ENCODE measurements around the gene ZYG11A.
"Not testable (repeated sequence)": the region's sequence is repeated elsewhere in the genome, so short reads cannot be mapped to it uniquely, and the experiment has no call there.

The ZYG11A gene

GRCh38 chr1:52842643-52843310, at the start of gene ZYG11A:
ZYG11A (plus strand) TSS chr1:52842760; CDS start chr1:52842884, 124 bp downstream.
- DNase-seq, result peak; percentile 68

GRCh38 chr1:52793717-52794116, 48.8 kb upstream of the ZYG11A start:
- not testable (repeated sequence) for DNase-seq

GRCh38 chr1:52795464-52795863, 47.1 kb upstream of the ZYG11A start:
- DNase-seq, result no peak

GRCh38 chr1:52798331-52798730, 44.2 kb upstream of the ZYG11A start:
- DNase-seq, result no peak

GRCh38 chr1:52801011-52801410, 41.5 kb upstream of the ZYG11A start:
- DNase-seq, result no peak

- not testable (repeated sequence) for DNase-seq
Measured at GRCh38 chr1:52804083-52804482, 38.5 kb upstream of the ZYG11A start.

- DNase-seq, result no peak
Measured at GRCh38 chr1:52814465-52814864, 28.1 kb upstream of the ZYG11A start.

GRCh38 chr1:52820830-52821229, 21.7 kb upstream of the ZYG11A start:
- not testable (repeated sequence) for DNase-seq

- DNase-seq, result no peak
Measured at GRCh38 chr1:52825868-52826267, 16.7 kb upstream of the ZYG11A start.

- no peak for DNase-seq
Measured at GRCh38 chr1:52834798-52835197, 7.8 kb upstream of the ZYG11A start.

- no peak for DNase-seq
Measured at GRCh38 chr1:52836035-52836434, 6.5 kb upstream of the ZYG11A start.

GRCh38 chr1:52839175-52839574, 3.4 kb upstream of the ZYG11A start:
- not testable (repeated sequence) for DNase-seq

GRCh38 chr1:52845119-52845518, 2.6 kb downstream of the ZYG11A start:
- DNase-seq, result not testable (repeated sequence)

GRCh38 chr1:52848423-52848822, 5.9 kb downstream of the ZYG11A start:
- no peak for DNase-seq

- no peak for DNase-seq
Measured at GRCh38 chr1:52850951-52851350, 8.4 kb downstream of the ZYG11A start.

GRCh38 chr1:52852854-52853253, 10.3 kb downstream of the ZYG11A start:
- DNase-seq, result no peak

- no peak for DNase-seq
Measured at GRCh38 chr1:52855584-52855983, 13.0 kb downstream of the ZYG11A start.

GRCh38 chr1:52856026-52856425, 13.5 kb downstream of the ZYG11A start:
- no peak for DNase-seq

- DNase-seq, result no peak
Measured at GRCh38 chr1:52857443-52857842, 14.9 kb downstream of the ZYG11A start.

- DNase-seq, result no peak
Measured at GRCh38 chr1:52862666-52863458, 20.3 kb downstream of the ZYG11A start.

GRCh38 chr1:52867087-52867863, 24.7 kb downstream of the ZYG11A start:
- no peak for DNase-seq

- DNase-seq, result not testable (repeated sequence)
Measured at GRCh38 chr1:52869727-52870126, 27.2 kb downstream of the ZYG11A start.

- no peak for DNase-seq
Measured at GRCh38 chr1:52876843-52877242, 34.3 kb downstream of the ZYG11A start.

GRCh38 chr1:52877554-52877953, 35.0 kb downstream of the ZYG11A start:
- DNase-seq, result no peak

All from activated CD4-positive, CD25-positive, alpha-beta regulatory T cell treated with anti-CD3 and anti-CD28 coated beads, Interleukin-2, amount 50 U/mL, for 72 hours (primary cell).